Astrocyte of the spinal cord (primary cell): Measurements from ENCODE around the gene STK26.
A peak's percentile ranks its signal among the peaks of the same experiment; 100 is the strongest.
"Not testable (repeated sequence)": the region's sequence is repeated elsewhere in the genome, so short reads cannot be mapped to it uniquely, and the experiment has no call there.

Experiments
- DNase-seq: peaks from one replicate; pipeline ENCODE4 v3.0.0; 2011; ENCODE audit warnings: low read depth, low spot score
- H3K4me3 ChIP-seq: 2 replicates; pipeline ENCODE4 v1.5.1; 2011; ENCODE audit warnings: low read depth, mild to moderate bottlenecking, low read length, moderate library complexity
- in situ Hi-C: cut with HindIII; loops from 2 replicates; pipeline ENCODE4 v1.10.0; 2017; ENCODE audit warnings: low sequenced_read_pairs
- TF ChIP-seq, protein P1 (sequence below): IDR thresholded peaks from 2 replicates; pipeline ENCODE4 v1.5.1; 2012; ENCODE audit warnings: low read depth, mild to moderate bottlenecking, low read length, inconsistent platforms

Gene STK26

DNA sequence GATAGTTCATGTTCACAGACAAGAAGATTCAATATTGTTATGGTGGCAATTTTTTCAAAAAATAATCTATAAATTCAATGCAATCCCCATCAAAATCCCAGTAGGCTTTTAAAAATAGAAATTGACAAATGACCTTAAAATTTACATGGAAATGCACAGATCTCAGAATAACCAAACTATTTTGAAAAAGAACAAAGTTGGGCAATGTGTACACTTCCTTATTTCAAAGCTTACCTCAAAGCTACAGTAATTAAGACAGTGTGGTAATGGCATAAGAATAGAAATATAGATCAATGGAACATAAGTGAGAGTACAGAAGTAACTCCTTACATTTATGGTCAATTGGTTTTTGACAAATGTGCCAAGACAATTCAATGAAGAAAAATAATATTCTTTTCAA, 65.8 kb downstream of the STK26 start:
- no peak for DNase-seq
- H3K4me3 ChIP-seq: no peak overlapping the region
- TF ChIP-seq, protein P1, sequence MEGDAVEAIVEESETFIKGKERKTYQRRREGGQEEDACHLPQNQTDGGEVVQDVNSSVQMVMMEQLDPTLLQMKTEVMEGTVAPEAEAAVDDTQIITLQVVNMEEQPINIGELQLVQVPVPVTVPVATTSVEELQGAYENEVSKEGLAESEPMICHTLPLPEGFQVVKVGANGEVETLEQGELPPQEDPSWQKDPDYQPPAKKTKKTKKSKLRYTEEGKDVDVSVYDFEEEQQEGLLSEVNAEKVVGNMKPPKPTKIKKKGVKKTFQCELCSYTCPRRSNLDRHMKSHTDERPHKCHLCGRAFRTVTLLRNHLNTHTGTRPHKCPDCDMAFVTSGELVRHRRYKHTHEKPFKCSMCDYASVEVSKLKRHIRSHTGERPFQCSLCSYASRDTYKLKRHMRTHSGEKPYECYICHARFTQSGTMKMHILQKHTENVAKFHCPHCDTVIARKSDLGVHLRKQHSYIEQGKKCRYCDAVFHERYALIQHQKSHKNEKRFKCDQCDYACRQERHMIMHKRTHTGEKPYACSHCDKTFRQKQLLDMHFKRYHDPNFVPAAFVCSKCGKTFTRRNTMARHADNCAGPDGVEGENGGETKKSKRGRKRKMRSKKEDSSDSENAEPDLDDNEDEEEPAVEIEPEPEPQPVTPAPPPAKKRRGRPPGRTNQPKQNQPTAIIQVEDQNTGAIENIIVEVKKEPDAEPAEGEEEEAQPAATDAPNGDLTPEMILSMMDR: no peak
- in situ Hi-C loops: no loop called here

DNA sequence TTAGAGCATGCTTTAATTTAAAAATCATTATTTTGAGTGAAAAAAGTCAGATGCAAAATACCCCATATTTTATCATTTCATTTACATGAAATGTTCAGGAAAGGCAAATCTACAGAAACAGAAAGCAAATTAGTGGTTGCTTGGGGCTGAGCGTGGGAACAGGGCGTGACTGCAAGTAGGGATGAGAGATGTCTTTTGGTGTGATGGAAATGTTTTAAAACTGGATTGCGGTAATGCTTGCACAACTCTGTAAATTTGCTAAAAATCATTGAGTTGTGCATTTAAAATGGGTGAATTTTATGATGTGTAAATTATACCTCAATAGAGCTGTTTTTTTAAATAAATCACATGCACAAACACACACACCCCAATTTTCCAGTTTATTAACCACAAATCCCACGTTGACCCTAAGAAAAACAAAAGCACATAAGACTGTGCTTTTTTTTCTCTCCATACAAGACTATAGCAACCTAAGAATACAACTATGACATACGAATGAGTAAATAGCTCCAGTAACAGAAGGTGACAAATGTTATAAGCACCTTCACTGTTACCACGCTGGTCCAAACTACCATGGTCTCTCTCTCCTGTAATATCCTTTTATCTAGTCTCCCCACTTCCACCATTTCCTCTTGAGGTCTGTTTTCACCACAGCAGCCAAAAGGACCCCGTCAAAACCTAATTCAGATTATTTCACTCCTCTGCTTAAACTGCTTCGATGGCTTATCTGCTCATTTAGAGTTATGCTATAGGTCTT, 67.5 kb downstream of the STK26 start:
- TF ChIP-seq, protein P1: no peak
- DNase-seq: no peak
- no peak overlapping the region for H3K4me3 ChIP-seq
- in situ Hi-C loops: no loop called here

DNA sequence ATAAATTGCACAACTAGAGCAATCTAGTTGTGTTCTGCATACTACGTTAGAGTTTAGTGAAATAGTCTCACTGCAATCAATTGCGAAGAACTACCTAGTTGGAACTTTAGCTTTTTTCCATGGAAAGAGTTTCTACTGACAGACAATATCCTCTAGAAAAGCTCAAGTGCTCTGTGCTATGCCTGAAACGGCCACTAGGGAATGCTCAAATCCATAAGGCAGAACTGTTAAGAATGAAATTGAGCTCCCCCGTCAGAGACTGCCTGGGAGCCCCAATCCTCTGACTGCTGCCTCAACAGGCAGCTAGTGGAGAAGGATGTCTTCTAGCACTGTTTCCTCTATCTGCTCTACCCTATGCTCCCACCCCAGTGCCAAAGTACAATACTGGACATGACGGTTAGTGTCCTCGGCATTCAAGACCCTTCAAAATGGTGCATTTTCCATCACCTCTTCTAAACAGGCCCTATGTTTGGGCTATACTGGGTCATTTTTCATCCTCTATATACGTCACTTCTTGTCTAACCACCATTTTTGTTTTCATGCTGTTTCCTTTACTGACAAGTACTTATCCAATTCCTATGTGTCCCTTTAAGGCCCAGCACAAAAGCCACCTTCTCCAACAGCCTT, 69.5 kb downstream of the STK26 start:
- in situ Hi-C loops: no loop called here
- DNase-seq: peak; percentile 65
- TF ChIP-seq, protein P1: peak; percentile 81
- no peak overlapping the region for H3K4me3 ChIP-seq

DNA sequence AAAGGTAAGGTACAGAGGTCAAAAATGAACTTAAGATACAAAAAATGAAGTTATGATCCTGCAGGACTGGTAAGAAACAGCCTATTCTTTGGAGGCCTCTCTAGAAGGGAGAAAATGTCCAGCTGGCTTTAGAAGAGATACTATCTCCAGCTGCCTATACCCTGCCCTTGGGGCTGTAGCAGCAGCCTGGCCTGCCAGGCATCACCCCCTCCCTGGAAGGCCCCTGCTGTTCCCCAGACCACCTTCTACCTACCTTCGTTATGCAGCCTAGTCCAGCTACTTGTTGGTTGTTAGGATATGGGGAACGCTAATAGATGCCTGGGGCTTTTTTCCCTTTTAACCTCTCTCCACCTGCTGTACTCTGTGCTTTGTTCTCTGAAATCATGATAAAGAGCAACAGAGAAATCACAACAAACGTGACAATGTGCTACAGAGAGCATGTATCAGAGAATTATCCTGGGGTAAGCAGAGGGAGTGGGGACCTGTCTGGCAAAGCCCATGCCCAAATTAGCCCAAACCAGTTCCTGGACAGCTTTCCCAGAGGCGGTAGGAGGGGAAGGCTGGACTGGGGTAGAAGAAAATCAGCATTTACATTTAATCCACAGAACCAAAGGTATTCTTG, 70.2 kb downstream of the STK26 start:
- in situ Hi-C loops: no loop called here
- DNase-seq: no peak
- TF ChIP-seq, protein P1: no peak
- no peak overlapping the region for H3K4me3 ChIP-seq

DNA sequence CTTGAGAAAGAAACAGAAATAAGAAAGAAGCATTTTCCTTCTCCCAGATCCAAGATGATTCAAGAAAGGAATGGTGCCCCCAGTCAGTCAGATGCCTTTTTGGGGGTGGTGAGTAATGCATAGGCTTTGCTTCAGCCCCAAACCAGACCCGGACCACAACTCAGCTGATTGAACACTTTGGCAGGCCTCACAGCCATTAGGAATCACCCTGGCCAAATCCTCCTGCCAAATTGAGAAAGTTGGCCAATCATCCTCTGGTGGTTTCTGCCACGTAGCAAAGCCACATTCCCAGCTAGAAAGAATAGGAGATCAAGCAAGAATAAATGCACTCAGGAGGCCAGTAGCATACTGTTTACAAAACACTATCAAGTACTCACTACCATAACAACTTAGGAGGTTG, 71.1 kb downstream of the STK26 start:
- peak; percentile 54 for DNase-seq
- TF ChIP-seq, protein P1: no peak
- H3K4me3 ChIP-seq: no peak overlapping the region
- in situ Hi-C loops: no loop called here

DNA sequence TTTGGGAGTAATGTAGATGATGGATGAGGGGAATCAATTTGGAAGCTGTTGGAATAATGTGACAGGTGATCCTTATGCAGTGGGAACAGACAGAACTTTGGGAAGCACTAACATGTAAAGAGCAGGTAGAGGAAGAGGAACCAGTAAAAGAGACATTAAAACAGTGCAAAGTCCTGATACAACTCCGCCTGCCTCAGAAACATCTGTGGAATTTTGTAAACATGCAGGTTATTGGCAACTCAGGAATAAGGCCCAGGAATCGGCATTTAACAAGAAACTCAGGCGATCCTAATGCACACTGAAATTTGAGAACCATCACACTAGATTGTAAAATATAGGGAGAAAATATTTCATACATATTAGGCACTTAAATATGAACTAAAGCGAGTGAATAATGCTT, 75.6 kb downstream of the STK26 start:
- in situ Hi-C loops, H3K4me3 ChIP-seq, DNase-seq: not testable (repeated sequence)

DNA sequence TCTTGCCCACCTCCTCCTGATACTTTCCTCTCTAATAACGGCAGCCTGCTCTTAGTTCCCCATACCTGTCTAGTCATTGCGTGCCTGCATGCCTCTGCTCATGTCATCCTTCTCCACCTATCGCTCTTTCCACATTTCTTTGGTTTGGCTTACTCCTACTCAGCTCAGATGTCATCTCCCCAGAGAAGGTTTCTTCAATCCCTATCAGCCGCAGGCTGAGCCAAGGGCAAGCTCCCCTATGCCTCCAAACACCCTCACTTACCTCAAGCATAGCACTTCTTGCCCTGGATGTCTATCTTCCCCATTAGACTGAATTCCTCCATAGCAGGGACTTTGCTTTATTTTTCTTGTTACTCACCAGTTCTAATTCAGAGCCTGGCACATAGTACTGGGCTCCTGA, 78.1 kb downstream of the STK26 start:
- no peak overlapping the region for H3K4me3 ChIP-seq
- TF ChIP-seq, protein P1: no peak
- in situ Hi-C loops: no loop called here

More for the DNA sequence above, 78.1 kb downstream of the STK26 start:
- DNase-seq: no peak
